ENCODE results near the gene GADD45G.
A peak's percentile ranks its signal among the peaks of the same experiment; 100 is the strongest.

GADD45G gene

DNA sequence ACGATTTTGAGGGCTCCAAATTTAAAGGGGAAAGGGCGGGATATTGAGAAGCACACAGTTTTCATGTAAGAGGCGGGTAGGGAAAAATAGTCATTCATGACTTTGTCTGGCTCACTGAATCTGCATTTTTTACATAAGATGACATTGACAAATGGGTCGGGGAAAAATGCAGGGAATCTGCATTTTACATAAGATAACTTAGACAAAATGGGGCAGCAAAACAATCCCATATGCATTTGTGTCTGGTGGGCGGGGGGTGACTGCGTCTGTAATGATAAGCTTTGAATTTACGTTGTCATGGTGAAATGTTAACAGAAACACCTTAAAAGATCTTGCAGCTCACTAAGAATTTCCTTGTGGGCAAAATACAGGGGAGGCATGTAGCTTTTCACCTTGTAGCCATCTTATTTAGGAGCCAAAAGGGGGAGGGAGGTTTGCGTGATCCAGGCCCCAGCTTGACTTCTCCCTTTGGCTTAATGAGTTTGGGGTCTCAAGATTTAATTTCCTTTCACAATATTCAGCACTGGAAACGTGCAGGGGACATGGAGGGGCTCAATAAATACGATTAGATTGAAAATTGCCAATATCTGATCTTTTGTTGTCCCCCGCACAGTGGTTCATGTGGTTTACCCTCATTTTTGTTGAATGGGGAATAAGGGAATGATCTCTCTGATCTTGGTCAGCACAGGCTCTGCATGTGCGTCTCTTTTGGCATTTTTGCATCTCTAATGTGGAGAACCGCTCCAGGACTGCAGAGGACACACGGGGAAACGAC is 41.1 kb upstream of the GADD45G start:
- TF ChIP-seq, protein P1, sequence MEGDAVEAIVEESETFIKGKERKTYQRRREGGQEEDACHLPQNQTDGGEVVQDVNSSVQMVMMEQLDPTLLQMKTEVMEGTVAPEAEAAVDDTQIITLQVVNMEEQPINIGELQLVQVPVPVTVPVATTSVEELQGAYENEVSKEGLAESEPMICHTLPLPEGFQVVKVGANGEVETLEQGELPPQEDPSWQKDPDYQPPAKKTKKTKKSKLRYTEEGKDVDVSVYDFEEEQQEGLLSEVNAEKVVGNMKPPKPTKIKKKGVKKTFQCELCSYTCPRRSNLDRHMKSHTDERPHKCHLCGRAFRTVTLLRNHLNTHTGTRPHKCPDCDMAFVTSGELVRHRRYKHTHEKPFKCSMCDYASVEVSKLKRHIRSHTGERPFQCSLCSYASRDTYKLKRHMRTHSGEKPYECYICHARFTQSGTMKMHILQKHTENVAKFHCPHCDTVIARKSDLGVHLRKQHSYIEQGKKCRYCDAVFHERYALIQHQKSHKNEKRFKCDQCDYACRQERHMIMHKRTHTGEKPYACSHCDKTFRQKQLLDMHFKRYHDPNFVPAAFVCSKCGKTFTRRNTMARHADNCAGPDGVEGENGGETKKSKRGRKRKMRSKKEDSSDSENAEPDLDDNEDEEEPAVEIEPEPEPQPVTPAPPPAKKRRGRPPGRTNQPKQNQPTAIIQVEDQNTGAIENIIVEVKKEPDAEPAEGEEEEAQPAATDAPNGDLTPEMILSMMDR (IDR thresholded peaks at IDR 0.05; ENCODE audit: low read depth, low read length): no peak
- no peak overlapping the region for H3K4me3 ChIP-seq (ENCODE audit: low read depth, low read length)

DNA sequence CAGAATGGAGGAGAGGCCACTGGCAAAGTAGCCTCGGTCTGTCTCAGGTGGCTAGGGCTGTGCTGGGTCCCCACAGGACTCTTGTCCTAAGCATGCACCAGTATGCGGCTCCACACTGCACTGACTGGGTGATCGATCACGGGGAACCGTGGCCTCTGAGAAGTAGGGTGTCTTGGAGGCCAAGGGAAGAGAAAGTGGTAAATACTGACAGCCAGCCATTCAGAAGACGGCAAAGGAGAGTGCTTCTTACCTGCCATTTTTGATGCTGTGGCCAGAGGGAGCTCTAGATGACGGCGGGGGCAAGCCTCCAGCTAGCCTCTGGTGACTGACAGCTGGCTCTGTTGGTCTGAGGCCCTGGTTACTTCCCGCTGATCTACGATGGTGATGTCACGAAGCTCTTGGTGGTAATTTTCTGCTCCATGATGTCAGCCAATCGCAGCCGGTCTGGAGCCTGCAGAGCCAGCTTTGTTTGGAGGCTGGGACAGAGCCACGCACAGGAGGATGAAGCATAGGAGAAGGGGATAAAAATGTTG is 40.4 kb upstream of the GADD45G start:
- TF ChIP-seq, protein P1 (IDR thresholded peaks at IDR 0.05; ENCODE audit: low read depth, low read length): no peak
- H3K4me3 ChIP-seq (ENCODE audit: low read depth, low read length): no peak overlapping the region

DNA sequence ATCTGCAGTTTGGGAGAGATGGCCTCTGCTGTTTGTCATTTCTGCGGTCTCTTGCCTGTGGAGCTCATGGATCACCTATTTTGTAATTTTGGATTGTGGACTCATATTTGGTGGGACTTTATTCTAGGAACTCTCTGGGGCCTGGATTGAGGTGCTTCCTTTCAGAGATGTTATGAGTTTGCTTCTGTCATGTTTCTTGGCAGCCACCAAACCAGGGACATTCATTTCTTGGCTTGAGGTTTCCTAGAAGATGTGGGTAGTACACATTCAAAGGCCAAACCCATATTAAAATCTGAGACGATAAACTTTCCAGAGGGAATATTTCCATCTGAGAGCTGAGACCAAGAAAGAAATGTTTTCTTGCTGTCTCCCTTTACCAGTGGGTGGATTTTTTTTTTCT is 37.2 kb upstream of the GADD45G start:
- TF ChIP-seq, protein P1 (IDR thresholded peaks at IDR 0.05; ENCODE audit: low read depth, low read length): no peak
- no peak overlapping the region for H3K4me3 ChIP-seq (ENCODE audit: low read depth, low read length)

DNA sequence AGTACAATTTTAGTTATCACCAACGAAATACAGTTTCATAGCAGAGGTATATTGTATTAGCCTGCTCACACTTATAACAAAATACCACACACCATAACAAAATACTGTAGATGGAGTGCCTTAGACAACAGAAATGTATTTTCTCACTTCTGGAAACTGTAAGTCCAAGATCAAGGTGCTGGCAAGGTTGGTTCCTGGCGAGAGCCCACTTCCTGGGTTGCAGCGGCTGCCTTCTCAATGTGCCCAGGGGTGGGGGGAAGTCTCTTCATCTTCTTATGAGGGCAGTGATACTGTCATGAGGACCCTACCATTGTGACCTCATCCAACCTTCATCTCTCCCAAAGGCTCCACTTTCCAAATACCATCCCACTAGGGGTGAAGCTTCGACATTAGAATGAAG is 30.5 kb upstream of the GADD45G start:
- no peak overlapping the region for H3K4me3 ChIP-seq (ENCODE audit: low read depth, low read length)
- TF ChIP-seq, protein P1 (IDR thresholded peaks at IDR 0.05; ENCODE audit: low read depth, low read length): no peak

DNA sequence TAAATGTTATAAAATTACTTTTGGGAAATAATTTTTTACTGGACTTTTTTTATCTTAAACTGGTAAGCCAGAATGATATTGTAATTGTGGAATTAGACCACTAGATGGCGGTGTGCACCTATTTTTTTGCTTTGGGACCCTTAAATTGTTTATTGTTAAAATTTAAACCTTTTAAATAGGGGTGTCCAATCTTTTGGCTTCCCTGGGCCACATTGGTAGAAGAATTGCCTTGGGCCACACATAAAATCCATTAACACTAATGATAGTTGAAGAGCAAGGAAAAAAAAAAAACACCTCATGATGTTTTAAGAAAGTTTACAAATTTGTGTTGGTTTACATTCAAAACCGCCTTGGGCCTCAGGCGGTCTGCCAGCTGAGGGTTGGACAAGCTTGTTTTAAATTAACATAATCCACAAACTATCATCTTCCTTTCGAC is 28.4 kb upstream of the GADD45G start:
- no peak overlapping the region for H3K4me3 ChIP-seq (ENCODE audit: low read depth, low read length)
- TF ChIP-seq, protein P1 (IDR thresholded peaks at IDR 0.05; ENCODE audit: low read depth, low read length): peak; percentile 13; the same call in 1 of the 2 replicates

DNA sequence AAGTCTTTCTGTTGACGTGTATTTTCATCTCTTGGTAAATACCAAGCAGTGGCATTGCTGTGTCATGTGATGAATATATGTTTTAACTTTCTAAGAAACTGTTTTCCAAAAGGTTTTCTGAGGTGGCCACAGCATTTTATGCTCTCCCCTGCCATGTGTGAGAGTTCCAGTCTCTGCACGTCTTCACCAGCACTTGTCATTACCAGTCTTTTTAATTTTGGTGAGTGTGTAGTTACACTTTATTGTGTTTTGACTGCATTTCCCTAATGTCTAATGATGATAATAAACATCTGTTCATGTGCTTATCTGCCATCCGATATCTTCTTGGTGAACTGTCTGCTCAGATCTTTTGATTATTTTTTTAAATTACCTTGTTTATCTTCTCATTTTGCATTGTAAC is 27.4 kb upstream of the GADD45G start:
- no peak overlapping the region for H3K4me3 ChIP-seq (ENCODE audit: low read depth, low read length)
- TF ChIP-seq, protein P1 (IDR thresholded peaks at IDR 0.05; ENCODE audit: low read depth, low read length): no peak

DNA sequence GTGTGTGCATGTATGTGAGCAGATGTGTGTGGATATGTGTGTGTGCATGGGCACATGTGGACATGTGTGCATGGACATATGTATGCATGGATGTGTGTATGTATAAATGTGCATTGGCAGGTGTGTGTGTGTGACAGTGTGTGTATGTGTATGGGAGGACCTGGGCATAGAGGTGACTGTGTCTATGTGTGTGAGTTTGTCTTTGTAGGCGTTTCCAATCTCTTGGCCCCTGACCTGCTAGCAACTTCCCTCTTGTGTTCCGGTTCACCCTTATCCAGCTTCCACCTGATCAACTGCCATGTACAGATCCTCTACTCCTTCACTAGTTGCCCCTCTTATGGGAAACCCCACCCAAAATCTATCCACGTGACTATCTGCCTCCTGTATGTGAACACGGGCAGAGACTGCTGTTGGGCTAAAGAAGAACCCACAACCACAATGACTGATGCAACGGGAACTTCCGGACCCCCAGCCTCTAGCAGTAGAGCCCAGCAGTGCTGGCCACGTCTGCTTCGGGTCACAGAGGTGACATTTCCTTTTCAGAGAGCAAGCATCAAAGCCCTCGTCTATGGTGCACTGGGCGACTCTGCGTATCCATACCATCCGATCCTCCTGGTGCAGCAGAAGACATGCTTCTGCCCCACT is 24.9 kb upstream of the GADD45G start:
- TF ChIP-seq, protein P1 (IDR thresholded peaks at IDR 0.05; ENCODE audit: low read depth, low read length): no peak
- no peak overlapping the region for H3K4me3 ChIP-seq (ENCODE audit: low read depth, low read length)

All from WI38 (cell line).